ENCODE measurements around the gene MGMT.

- TF ChIP-seq POLR2A (IDR thresholded peaks at IDR 0.05; ENCODE audit: low read length) (no peak), GATA1 (IDR thresholded peaks at IDR 0.05; ENCODE audit: low read depth, low read length) (no peak)
These were observed 126.9 kb downstream of the MGMT start for GRCh38 chr10:129593953-129594352.

Measured in erythroblast (primary cell).